GM12878 (cell line): ENCODE data around the gene COX6B2. TPM values are rescaled to one million over a fixed set of nuclear protein-coding genes. Genes with fewer than 3 reads are reported as not detected.

ENCODE experiments used
- ATAC-seq: fragments of 200-7000 bp; cut with Tn5 transposase; 3 replicates; pipeline ENCODE4 v1.9.1; 2020; ENCODE audit warnings: mild to moderate bottlenecking, moderate library complexity
- BruUV-seq: library from RNA; stranded (reverse); fragments of 400-500 nt; replicated peaks from 2 replicates; lab custom pipeline; 2021; lab: Mats Ljungman, UMichigan
- CTCF ChIA-PET: fragments of 300-600 bp; sonication (Branson Sonifier 250); formaldehyde crosslinking; extraction: SDS; loops from one replicate; lab custom pipeline; 2021; ENCODE audit warnings: inconsistent platforms; lab: Yijun Ruan, JAX
- POLR2A ChIA-PET: fragments of 350-600 bp; formaldehyde crosslinking; extraction: SDS; loops from one replicate; lab custom pipeline; 2021; ENCODE audit warnings: inconsistent platforms; lab: Charles Lee
- RAD21 ChIA-PET: fragments of 300-600 bp; sonication (Branson Sonifier 250); formaldehyde crosslinking; loops from one replicate; lab custom pipeline; 2023; ENCODE audit warnings: antibody characterized with exemption; ENCODE audit not compliant: unreplicated experiment; lab: Charles Lee
- SMC1A ChIA-PET: fragments of 300-600 bp; sonication (Branson Sonifier 250); formaldehyde crosslinking; loops from one replicate; lab custom pipeline; 2023; ENCODE audit not compliant: unreplicated experiment, uncharacterized antibody; lab: Charles Lee
- DNase-seq: peaks from one replicate; pipeline ENCODE4 v3.0.0-alpha.2; 2011; ENCODE audit warnings: low read depth, low spot score
- FAIRE-seq: peaks from 3 replicates; lab custom pipeline; 2011; peaks lifted over from hg19 to GRCh38; lab: Jason Lieb, UNC
- H2AFZ ChIP-seq: 2 replicates; pipeline ENCODE4 v1.6.0; 2011; ENCODE audit warnings: low read depth, low read length, control low read depth; ENCODE audit not compliant: control insufficient read depth
- H3K27ac ChIP-seq: 2 replicates; pipeline ENCODE4 v1.5.1; 2011; ENCODE audit warnings: control low read depth; ENCODE audit not compliant: control insufficient read depth, insufficient read depth
- H3K27me3 ChIP-seq, 2 experiments: replicated peaks in 1 of 2; 2 replicates each; pipeline versions ENCODE4 v1.6.0 to v1.6.1; 2011; ENCODE audit warnings: low read length in 1 of 2; ENCODE audit not compliant: control insufficient read depth in 2 of 2, insufficient read depth in 2 of 2
- H3K36me3 ChIP-seq, 2 experiments: 2 replicates each; pipeline ENCODE4 v1.5.1; 2011; ENCODE audit warnings: low read length in 1 of 2; ENCODE audit not compliant: control insufficient read depth in 2 of 2, insufficient read depth in 2 of 2
- H3K4me1 ChIP-seq: 2 replicates; pipeline ENCODE4 v1.6.1; 2011; ENCODE audit warnings: mild to moderate bottlenecking, low read length, moderate library complexity, mixed read lengths; ENCODE audit not compliant: control insufficient read depth, insufficient read depth
- H3K4me2 ChIP-seq: 2 replicates; pipeline ENCODE4 v1.6.0; 2011; ENCODE audit warnings: control low read depth; ENCODE audit not compliant: control insufficient read depth, insufficient read depth
- H3K4me3 ChIP-seq: fragments of 200-600 bp; sonication (generic); 2 replicates; pipeline ENCODE4 v1.5.1; 2016
- H3K79me2 ChIP-seq: 2 replicates; pipeline ENCODE4 v1.6.0; 2011; ENCODE audit warnings: low read length; ENCODE audit not compliant: control insufficient read depth, insufficient read depth
- H3K9ac ChIP-seq: 2 replicates; pipeline ENCODE4 v1.8.0; 2011; ENCODE audit warnings: low read length, control low read depth, mixed read lengths; ENCODE audit not compliant: control insufficient read depth, insufficient read depth
- H3K9me3 ChIP-seq: replicated peaks from 3 replicates; pipeline ENCODE4 v1.5.1; 2011; ENCODE audit warnings: mild to moderate bottlenecking, low read length; ENCODE audit not compliant: control insufficient read depth, insufficient read depth
- H4K20me1 ChIP-seq: 2 replicates; pipeline ENCODE4 v1.6.0; 2011; ENCODE audit not compliant: control insufficient read depth, insufficient read depth
- EZH2 ChIP-seq: IDR thresholded peaks from 2 replicates; pipeline ENCODE4 v1.6.1; 2012; ENCODE audit warnings: low read depth, mild to moderate bottlenecking, control low read depth, inconsistent platforms, low read length, borderline replicate concordance; ENCODE audit not compliant: control insufficient read depth
- JUNB ChIP-seq: IDR thresholded peaks from 2 replicates; pipeline ENCODE4 v1.6.1; 2016; ENCODE audit warnings: antibody characterized with exemption, mild to moderate bottlenecking
- ZBED1 ChIP-seq: IDR thresholded peaks from 2 replicates; pipeline ENCODE4 v1.6.1; 2016; ENCODE audit warnings: borderline replicate concordance
- WGBS: methylation state at CpG from one replicate; pipeline ENCODE4 v1.1.6; 2016; ENCODE audit warnings: low lambda C conversion rate; ENCODE audit not compliant: insufficient replicate concordance, insufficient coverage; ENCODE audit errors: missing lambda C conversion rate; 5-methylcytosine and 5-hydroxymethylcytosine counted together
- in situ Hi-C: fragments of 300-500 bp; cut with MboI; formaldehyde crosslinking; loops from 9 replicates; pipeline ENCODE4 v1.14.3; 2018; ENCODE audit warnings: mixed read lengths
- intact Hi-C: fragments of 100-400 bp; cut with micrococcal nuclease; formaldehyde crosslinking; loops from one replicate; pipeline ENCODE4 v1.14.2; 2022; ENCODE audit not compliant: unreplicated experiment
- polyA plus RNA-seq, 11 experiments: library from polyadenylated mRNA; depleted of rRNA in 4 of 11; unstranded in 6 of 11; stranded (reverse) in 5 of 11; fragments of >200 nt; fragmentation: Nextera tagmentation in 4 of 11; fragmentation: Illumina TruSeq in 1 of 11; extraction: Ambion mirVana in 4 of 11; extraction: Trizol in 1 of 11; gene quantifications; 1 replicate in 1 of 11; 2 replicates in 10 of 11; pipeline versions ENCODE4 v1.2.1 to v1.2.3, GENCODE V29; 2011 to 2016; ENCODE audit warnings: inconsistent platforms in 2 of 11, missing spikeins in 2 of 11, low read depth in 1 of 11
- total RNA-seq, 4 experiments: library from RNA; depleted of rRNA in 3 of 4; stranded (reverse); fragments of >200 nt in 3 of 4; fragmentation: Illumina TruSeq in 1 of 4; extraction: Trizol in 1 of 4; gene quantifications; 2 replicates each; pipeline versions ENCODE4 v1.2.1 to v1.2.3, GENCODE V29; 2013 to 2021
- TF ChIP-seq, protein P1 (sequence below): IDR thresholded peaks from 2 replicates; pipeline ENCODE4 v1.6.1; 2012; ENCODE audit warnings: low read depth, low read length, improper control_type of control experiment
- TF ChIP-seq, protein P2 (sequence below): fragments of 150-350 bp; IDR thresholded peaks from 2 replicates; pipeline ENCODE4 v1.6.1; 2014; ENCODE audit warnings: mild to moderate bottlenecking, low read depth, low read length
- TF ChIP-seq, protein P3 (sequence below): IDR thresholded peaks from 2 replicates; pipeline ENCODE4 v1.6.1; 2011; ENCODE audit warnings: mild to moderate bottlenecking, low read depth, low read length, moderate library complexity; ENCODE audit not compliant: insufficient replicate concordance

The COX6B2 gene
- total and polyA plus RNA-seq, 10 of the 15 experiments (the other 5 are each of a cell fraction or from before 2014, with no cell fraction given), result 0.05 to 0.08 (median 0.07) TPM; not detected in 6

DNA sequence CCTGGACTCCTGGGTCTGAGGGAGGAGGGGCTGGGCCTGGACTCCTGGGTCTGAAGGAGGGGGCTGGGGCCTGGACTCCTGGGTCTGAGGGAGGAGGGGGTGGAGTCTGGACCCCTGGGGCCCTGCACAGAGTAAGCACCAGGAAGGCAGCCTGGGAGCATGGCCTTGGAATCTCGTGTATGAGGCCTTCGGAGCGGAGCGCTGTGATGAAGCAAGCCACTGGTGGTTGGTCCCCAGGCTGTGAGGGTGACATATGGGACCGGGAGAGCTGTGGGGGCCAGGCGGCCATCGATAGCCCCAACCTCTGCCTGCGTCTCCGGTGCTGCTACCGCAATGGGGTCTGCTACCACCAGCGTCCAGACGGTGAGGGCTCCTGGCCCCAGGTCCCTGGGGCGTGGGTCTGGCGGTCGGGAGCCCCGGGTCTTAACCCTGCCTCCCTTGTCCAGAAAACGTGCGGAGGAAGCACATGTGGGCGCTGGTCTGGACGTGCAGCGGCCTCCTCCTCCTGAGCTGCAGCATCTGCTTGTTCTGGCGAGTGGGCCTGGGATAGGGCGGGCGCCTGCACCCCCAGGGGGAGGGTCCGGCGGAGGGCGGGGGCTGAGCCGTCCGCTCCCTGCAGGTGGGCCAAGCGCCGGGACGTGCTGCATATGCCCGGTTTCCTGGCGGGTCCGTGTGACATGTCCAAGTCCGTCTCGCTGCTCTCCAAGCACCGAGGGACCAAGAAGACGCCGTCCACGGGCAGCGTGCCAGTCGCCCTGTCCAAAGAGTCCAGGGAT lies 23.0 kb upstream of the COX6B2 start (continued):
- TF ChIP-seq, protein P1, sequence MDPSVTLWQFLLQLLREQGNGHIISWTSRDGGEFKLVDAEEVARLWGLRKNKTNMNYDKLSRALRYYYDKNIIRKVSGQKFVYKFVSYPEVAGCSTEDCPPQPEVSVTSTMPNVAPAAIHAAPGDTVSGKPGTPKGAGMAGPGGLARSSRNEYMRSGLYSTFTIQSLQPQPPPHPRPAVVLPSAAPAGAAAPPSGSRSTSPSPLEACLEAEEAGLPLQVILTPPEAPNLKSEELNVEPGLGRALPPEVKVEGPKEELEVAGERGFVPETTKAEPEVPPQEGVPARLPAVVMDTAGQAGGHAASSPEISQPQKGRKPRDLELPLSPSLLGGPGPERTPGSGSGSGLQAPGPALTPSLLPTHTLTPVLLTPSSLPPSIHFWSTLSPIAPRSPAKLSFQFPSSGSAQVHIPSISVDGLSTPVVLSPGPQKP, result no peak

DNA sequence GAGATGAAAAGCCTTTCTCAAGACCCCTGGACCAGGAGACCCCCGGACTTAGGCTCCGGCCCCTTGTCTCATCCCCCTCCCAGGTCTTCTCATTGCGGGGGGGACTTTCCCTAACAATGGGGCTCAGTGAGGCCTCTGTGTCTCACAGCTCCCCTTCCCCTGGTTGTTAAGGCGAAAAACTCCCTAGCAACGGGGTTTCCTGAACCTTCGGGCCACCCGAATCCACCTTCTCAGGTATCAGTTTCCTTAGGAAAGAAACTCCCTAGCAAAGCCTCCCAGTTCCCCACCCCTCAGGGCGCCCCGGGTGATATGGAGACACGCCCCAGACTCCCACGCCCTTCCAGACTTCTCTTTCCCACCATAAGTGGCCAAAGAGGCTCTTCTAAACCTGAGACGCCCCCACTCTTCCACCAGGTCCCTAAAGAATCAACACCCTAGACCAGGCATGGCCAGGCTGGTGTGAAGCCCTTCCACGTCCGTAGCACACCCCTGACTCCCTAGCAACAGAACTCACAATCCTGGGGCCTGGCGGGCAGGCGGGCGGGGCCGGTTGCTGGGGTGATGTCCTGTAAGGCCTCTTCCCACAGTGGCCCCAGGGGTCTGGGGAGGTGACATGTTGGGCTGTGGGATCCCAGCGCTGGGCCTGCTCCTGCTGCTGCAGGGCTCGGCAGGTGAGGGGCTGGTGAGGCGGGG lies 21.9 kb upstream of the COX6B2 start, which contains the start of gene TMEM190:
TSS of gene TMEM190 (plus strand) at position 586 of the 693 bp plus-strand sequence. CDS start at position 614, 28 bp downstream.
- no peaks in the 10 kb centered on the region for H3K27me3 ChIP-seq
- H3K27ac ChIP-seq, result no peak within 1 kb of the TSS
- no TSS peak for BruUV-seq
- no peak within 1 kb of the TSS for H2AFZ ChIP-seq
- in situ Hi-C loops (no loop called here), intact Hi-C loops (no loop called here)
- FAIRE-seq (no peak), ATAC-seq (no peak), DNase-seq (no peak)
- H3K79me2 ChIP-seq, result no peaks in the 10 kb centered on the region
- no peaks in the 10 kb centered on the region for H3K4me1 ChIP-seq
- no peaks in the 10 kb centered on the region for H3K9me3 ChIP-seq
- WGBS, result 38% methylated on average over 19 of the region's 21 CpGs
- ChIA-PET RAD21 (interaction anchor here (1.5 kb wide), 1 partner anchor 37 kb away, joined by 3 read pairs; the partner anchor contains the start of gene KMT5C), CTCF (no interaction called here), POLR2A (no interaction called here), SMC1A (no interaction called here)
- no peak within 1 kb of the TSS for H3K9ac ChIP-seq
- H3K4me2 ChIP-seq, result no peak within 1 kb of the TSS
- H4K20me1 ChIP-seq, result no peaks in the 10 kb centered on the region
- no peak within 1 kb of the TSS for H3K4me3 ChIP-seq
- TF ChIP-seq ZBED1, result no peak
- TF ChIP-seq EZH2, result no peak
- TF ChIP-seq, protein P2, sequence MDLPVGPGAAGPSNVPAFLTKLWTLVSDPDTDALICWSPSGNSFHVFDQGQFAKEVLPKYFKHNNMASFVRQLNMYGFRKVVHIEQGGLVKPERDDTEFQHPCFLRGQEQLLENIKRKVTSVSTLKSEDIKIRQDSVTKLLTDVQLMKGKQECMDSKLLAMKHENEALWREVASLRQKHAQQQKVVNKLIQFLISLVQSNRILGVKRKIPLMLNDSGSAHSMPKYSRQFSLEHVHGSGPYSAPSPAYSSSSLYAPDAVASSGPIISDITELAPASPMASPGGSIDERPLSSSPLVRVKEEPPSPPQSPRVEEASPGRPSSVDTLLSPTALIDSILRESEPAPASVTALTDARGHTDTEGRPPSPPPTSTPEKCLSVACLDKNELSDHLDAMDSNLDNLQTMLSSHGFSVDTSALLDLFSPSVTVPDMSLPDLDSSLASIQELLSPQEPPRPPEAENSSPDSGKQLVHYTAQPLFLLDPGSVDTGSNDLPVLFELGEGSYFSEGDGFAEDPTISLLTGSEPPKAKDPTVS, result no peak
- TF ChIP-seq, protein P3, sequence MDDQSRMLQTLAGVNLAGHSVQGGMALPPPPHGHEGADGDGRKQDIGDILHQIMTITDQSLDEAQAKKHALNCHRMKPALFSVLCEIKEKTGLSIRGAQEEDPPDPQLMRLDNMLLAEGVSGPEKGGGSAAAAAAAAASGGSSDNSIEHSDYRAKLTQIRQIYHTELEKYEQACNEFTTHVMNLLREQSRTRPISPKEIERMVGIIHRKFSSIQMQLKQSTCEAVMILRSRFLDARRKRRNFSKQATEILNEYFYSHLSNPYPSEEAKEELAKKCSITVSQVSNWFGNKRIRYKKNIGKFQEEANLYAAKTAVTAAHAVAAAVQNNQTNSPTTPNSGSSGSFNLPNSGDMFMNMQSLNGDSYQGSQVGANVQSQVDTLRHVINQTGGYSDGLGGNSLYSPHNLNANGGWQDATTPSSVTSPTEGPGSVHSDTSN, result no peak
- no peak for TF ChIP-seq JUNB
- no peaks in the 10 kb centered on the region for H3K36me3 ChIP-seq
